Osteocyte (in vitro differentiated cells): ENCODE measurements around the gene GSTT2. TPM values are rescaled to one million over a fixed set of nuclear protein-coding genes. Genes with fewer than 3 reads are reported as not detected.

ENCODE experiments used
- DNase-seq: peaks from one replicate; pipeline ENCODE4 v3.0.0; 2021; ENCODE audit warnings: mixed read lengths; ENCODE audit not compliant: unreplicated experiment; ENCODE audit errors: extremely low spot score
- H3K27ac Mint-ChIP-seq: one replicate; pipeline ENCODE4 v1.8.0; 2021; ENCODE audit warnings: mild to moderate bottlenecking, mixed read lengths; ENCODE audit not compliant: unreplicated experiment
- H3K27me3 Mint-ChIP-seq: one replicate; pipeline ENCODE4 v1.8.0; 2021; ENCODE audit warnings: mixed read lengths; ENCODE audit not compliant: unreplicated experiment
- H3K36me3 Mint-ChIP-seq: one replicate; pipeline ENCODE4 v1.8.0; 2021; ENCODE audit warnings: mixed read lengths; ENCODE audit not compliant: unreplicated experiment
- H3K4me1 Mint-ChIP-seq: one replicate; pipeline ENCODE4 v1.8.0; 2021; ENCODE audit warnings: mixed read lengths; ENCODE audit not compliant: unreplicated experiment
- H3K4me3 Mint-ChIP-seq: one replicate; pipeline ENCODE4 v1.8.0; 2021; ENCODE audit warnings: mild to moderate bottlenecking, moderate library complexity, mixed read lengths; ENCODE audit not compliant: unreplicated experiment
- H3K9me3 Mint-ChIP-seq: one replicate; pipeline ENCODE4 v1.8.0; 2021; ENCODE audit warnings: mixed read lengths; ENCODE audit not compliant: unreplicated experiment
- total RNA-seq: library from RNA; stranded (reverse); gene quantifications from 2 replicates; pipeline ENCODE4 v1.2.1, GENCODE V29; 2021
- TF ChIP-seq, protein P1 (sequence below): fragments of 200-600 bp; sonication (generic); IDR thresholded peaks from 2 replicates; pipeline ENCODE4 v1.5.0; 2021; ENCODE audit warnings: antibody characterized with exemption, mild to moderate bottlenecking, moderate library complexity

GSTT2 gene
- total RNA-seq, 1 donor from 2014 or later: not detected

DNA sequence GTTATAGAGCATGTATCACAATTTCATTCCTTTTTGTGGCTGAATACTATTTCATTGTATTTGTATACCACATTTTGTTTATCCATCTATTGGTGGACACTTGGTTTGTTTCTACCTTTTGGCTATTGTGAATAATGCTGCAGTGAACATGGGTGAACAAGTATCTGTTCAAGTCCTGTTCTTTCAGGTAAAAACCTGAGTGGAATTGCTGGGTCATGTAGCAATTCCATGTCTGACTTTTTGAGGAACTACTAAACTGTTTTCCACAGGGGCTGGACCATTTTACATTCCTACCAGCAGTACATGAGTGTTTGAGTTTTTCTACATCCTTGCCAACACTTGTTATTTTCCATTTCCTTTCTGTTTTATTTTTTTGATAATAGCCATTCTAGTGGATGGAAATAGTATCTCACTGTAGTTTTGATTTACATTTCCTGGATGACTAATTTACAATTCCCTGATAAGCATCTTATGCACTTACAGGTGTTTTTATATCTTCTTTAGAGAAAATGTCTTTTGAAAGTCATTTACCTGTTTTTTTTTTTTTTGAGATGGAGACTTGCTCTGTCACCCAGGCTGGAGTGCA, 43.4 kb downstream of the GSTT2 start:
- no peak for DNase-seq
- Mint-ChIP-seq H3K4me1 (no peaks in the 10 kb centered on the region), H3K27me3 (no peaks in the 10 kb centered on the region), H3K4me3 (no peak overlapping the region), H3K36me3 (peaks cover 12% of the 10 kb centered on the region), H3K9me3 (peaks cover 10% of the 10 kb centered on the region), H3K27ac (no peak overlapping the region)
- TF ChIP-seq, protein P1, sequence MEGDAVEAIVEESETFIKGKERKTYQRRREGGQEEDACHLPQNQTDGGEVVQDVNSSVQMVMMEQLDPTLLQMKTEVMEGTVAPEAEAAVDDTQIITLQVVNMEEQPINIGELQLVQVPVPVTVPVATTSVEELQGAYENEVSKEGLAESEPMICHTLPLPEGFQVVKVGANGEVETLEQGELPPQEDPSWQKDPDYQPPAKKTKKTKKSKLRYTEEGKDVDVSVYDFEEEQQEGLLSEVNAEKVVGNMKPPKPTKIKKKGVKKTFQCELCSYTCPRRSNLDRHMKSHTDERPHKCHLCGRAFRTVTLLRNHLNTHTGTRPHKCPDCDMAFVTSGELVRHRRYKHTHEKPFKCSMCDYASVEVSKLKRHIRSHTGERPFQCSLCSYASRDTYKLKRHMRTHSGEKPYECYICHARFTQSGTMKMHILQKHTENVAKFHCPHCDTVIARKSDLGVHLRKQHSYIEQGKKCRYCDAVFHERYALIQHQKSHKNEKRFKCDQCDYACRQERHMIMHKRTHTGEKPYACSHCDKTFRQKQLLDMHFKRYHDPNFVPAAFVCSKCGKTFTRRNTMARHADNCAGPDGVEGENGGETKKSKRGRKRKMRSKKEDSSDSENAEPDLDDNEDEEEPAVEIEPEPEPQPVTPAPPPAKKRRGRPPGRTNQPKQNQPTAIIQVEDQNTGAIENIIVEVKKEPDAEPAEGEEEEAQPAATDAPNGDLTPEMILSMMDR: no peak

DNA sequence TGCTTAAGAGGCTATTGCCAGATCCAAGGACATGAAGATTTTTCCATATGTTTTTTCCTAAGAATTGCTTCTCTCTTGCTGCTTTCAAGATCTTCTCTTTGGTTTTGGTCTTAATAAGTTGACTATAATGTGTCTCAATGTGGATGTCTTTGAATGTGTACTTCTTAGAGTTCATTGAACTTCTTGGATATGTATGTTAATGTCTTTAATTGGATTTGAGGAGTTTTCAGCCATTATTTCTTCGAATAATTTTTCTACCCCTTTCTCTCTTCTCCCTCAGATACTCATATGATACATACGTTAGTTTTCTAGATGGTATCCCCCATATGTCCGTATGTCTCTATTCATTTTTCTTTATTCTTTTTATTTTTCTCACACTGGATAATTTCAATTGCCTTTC, 44.4 kb downstream of the GSTT2 start:
- no peak overlapping the region for H3K4me3 Mint-ChIP-seq
- no peak overlapping the region for H3K27ac Mint-ChIP-seq
- H3K36me3 Mint-ChIP-seq: peaks cover 12% of the 10 kb centered on the region
- H3K27me3 Mint-ChIP-seq: no peaks in the 10 kb centered on the region
- TF ChIP-seq, protein P1: no peak
- no peak for DNase-seq
- H3K4me1 Mint-ChIP-seq: no peaks in the 10 kb centered on the region
- peaks cover 10% of the 10 kb centered on the region for H3K9me3 Mint-ChIP-seq

DNA sequence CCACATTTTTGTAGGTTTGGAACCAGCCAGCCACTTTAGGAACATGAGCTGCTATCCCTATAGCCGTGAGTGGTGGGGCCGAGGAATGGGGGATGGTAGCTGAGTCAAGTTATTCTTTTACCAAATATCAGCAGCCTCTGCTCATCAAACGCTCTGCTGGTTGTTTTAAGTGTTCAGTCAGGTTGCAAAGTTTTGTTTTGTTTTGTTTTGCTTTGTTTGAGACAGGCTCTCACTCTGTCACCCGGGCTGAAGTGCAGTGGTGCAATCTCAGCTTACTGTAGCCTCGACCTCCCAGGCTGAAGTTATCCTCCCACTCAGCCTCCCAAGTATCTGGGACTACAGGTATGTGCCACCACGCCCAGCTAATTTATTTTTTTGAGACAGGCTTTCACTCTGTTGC, 45.5 kb downstream of the GSTT2 start:
- Mint-ChIP-seq H3K9me3 (peaks cover 10% of the 10 kb centered on the region), H3K4me3 (no peak overlapping the region), H3K27ac (no peak overlapping the region), H3K36me3 (peaks cover 12% of the 10 kb centered on the region), H3K4me1 (no peaks in the 10 kb centered on the region), H3K27me3 (no peaks in the 10 kb centered on the region)
- TF ChIP-seq, protein P1: no peak
- DNase-seq: peak; percentile 54

DNA sequence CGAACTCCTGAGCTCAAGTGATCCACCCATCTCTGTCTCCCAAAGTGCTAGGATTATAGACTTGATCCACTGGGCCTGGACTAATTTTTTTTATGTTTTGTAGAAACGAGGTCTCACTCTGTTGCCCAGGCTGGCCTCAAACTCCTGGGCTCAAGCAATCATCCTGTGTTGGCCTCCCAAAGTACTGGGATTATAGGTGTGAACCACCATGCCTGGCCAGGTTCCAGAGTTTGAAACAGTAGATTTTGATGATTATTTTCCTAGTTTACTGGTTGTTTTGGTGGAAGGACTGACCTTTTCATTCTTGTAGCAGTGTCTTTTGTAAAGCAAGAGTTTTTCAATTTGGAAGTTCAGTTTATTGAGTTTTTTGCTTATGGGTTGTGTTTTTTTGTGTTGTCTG, 46.1 kb downstream of the GSTT2 start:
- H3K9me3 Mint-ChIP-seq: peaks cover 10% of the 10 kb centered on the region
- no peaks in the 10 kb centered on the region for H3K4me1 Mint-ChIP-seq
- no peaks in the 10 kb centered on the region for H3K27me3 Mint-ChIP-seq
- TF ChIP-seq, protein P1: no peak
- H3K27ac Mint-ChIP-seq: no peak overlapping the region
- H3K4me3 Mint-ChIP-seq: no peak overlapping the region
- H3K36me3 Mint-ChIP-seq: peaks cover 12% of the 10 kb centered on the region
- peak; percentile 7 for DNase-seq

DNA sequence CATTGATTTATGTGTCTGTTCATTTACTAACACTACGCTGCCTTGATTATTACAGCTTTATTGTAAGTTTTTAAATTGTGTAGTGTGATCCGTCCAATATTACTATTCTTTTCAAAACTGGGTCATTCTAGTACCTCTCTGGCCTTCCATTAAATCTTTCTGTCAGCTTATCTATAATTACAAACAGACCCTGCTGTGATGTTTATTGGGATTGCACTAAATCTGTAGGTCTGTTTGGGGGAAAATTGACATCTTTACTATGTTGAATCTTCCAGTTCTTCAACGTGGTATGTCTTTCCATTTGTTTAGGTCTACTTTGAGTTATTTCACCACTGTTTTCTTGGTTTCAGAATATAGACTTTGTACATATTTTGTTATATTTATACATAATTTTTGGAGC, 46.8 kb downstream of the GSTT2 start:
- peaks cover 10% of the 10 kb centered on the region for H3K9me3 Mint-ChIP-seq

More for the DNA sequence above, 46.8 kb downstream of the GSTT2 start:
- no peaks in the 10 kb centered on the region for H3K27me3 Mint-ChIP-seq
- H3K27ac Mint-ChIP-seq: no peak overlapping the region
- DNase-seq: no peak
- peaks cover 12% of the 10 kb centered on the region for H3K36me3 Mint-ChIP-seq
- no peaks in the 10 kb centered on the region for H3K4me1 Mint-ChIP-seq
- no peak overlapping the region for H3K4me3 Mint-ChIP-seq
- TF ChIP-seq, protein P1: no peak
